ENCODE results near the gene CGB1. TPM values are rescaled to one million over a fixed set of nuclear protein-coding genes. Genes with fewer than 3 reads are reported as not detected.

Gene CGB1
- total RNA-seq, 1 experiment from 2014 or later = not detected

GRCh38 chr19:48992581-48993174, 44.0 kb downstream of the CGB1 start:
- Mint-ChIP-seq H3K4me3 (ENCODE audit: unreplicated experiment) (peak overlapping the region; percentile 95), H3K36me3 (ENCODE audit: insufficient read depth, unreplicated experiment) (peaks cover 40% of the 10 kb centered on the region), H3K27me3 (ENCODE audit: insufficient read depth, unreplicated experiment) (no peaks in the 10 kb centered on the region), H3K27ac (ENCODE audit: low read depth, unreplicated experiment) (peak overlapping the region; percentile 95), H3K4me1 (ENCODE audit: insufficient read depth, unreplicated experiment) (peaks cover 34% of the 10 kb centered on the region), H3K9me3 (ENCODE audit: unreplicated experiment) (no peaks in the 10 kb centered on the region)
- ChIA-PET POLR2A (interaction anchor here (0.6 to 3.9 kb wide), 47 partner anchors 9 to 1392 kb away, joined by 3 to 98 read pairs (median 4); partner anchors contain the start of genes ALDH16A1, CGB7, DHDH and DKKL1), CTCF (interaction anchor here (0.6 to 3.0 kb wide), 11 partner anchors 10 to 275 kb away, joined by 3 to 39 read pairs (median 4); partner anchors contain the start of gene LIN7B)
- intact Hi-C loops (cut with micrococcal nuclease) = loop anchor here (1.0 to 10.0 kb wide), 2 partner anchors 13 to 232 kb away; no protein-coding TSS in a partner anchor
- no peak for DNase-seq (ENCODE audit: unreplicated experiment)
- BruUV-seq (replicated peaks) = TSS peak; percentile 59
- TF ChIP-seq CTCF (IDR thresholded peaks at IDR 0.05; ENCODE audit: unreplicated experiment) = no peak

GRCh38 chr19:48991873-48992580, 44.7 kb downstream of the CGB1 start:
- intact Hi-C loops (cut with micrococcal nuclease) = loop anchor here (1.0 to 10.0 kb wide), 2 partner anchors 13 to 233 kb away; no protein-coding TSS in a partner anchor
- ChIA-PET CTCF (interaction anchor here (0.6 to 3.0 kb wide), 5 partner anchors 9 to 197 kb away, joined by 3 to 39 read pairs (median 18); no protein-coding TSS in a partner anchor), POLR2A (interaction anchor here (0.7 to 3.9 kb wide), 19 partner anchors 9 to 1392 kb away, joined by 3 to 98 read pairs (median 5); partner anchors contain the start of genes ALDH16A1, CGB7, DKKL1 and FTL)
- DNase-seq (ENCODE audit: unreplicated experiment) = peak; percentile 86
- no peak for TF ChIP-seq CTCF (IDR thresholded peaks at IDR 0.05; ENCODE audit: unreplicated experiment)
- H3K9me3 Mint-ChIP-seq (ENCODE audit: unreplicated experiment) = no peaks in the 10 kb centered on the region
- peaks cover 45% of the 10 kb centered on the region for H3K36me3 Mint-ChIP-seq (ENCODE audit: insufficient read depth, unreplicated experiment)
- BruUV-seq (replicated peaks) = no TSS peak
- H3K27ac Mint-ChIP-seq (ENCODE audit: low read depth, unreplicated experiment) = peak overlapping the region; percentile 95
- H3K4me3 Mint-ChIP-seq (ENCODE audit: unreplicated experiment) = peak overlapping the region; percentile 95
- H3K4me1 Mint-ChIP-seq (ENCODE audit: insufficient read depth, unreplicated experiment) = peaks cover 34% of the 10 kb centered on the region
- H3K27me3 Mint-ChIP-seq (ENCODE audit: insufficient read depth, unreplicated experiment) = no peaks in the 10 kb centered on the region

- Mint-ChIP-seq H3K4me1 (ENCODE audit: insufficient read depth, unreplicated experiment) (peaks cover 34% of the 10 kb centered on the region), H3K36me3 (ENCODE audit: insufficient read depth, unreplicated experiment) (peaks cover 52% of the 10 kb centered on the region), H3K9me3 (ENCODE audit: unreplicated experiment) (no peaks in the 10 kb centered on the region), H3K27me3 (ENCODE audit: insufficient read depth, unreplicated experiment) (no peaks in the 10 kb centered on the region), H3K27ac (ENCODE audit: low read depth, unreplicated experiment) (peak overlapping the region; percentile 95), H3K4me3 (ENCODE audit: unreplicated experiment) (peak overlapping the region; percentile 95)
- intact Hi-C loops (cut with micrococcal nuclease) = loop anchor here (10.0 kb wide), 1 partner anchor 234 kb away; no protein-coding TSS in a partner anchor
- TF ChIP-seq CTCF (IDR thresholded peaks at IDR 0.05; ENCODE audit: unreplicated experiment) = no peak
- no peak for DNase-seq (ENCODE audit: unreplicated experiment)
- ChIA-PET CTCF (interaction anchor here (0.6 to 3.0 kb wide), 5 partner anchors 14 to 203 kb away, joined by 4 to 39 read pairs (median 5); no protein-coding TSS in a partner anchor), POLR2A (interaction anchor here (1.2 to 3.9 kb wide), 4 partner anchors 13 to 30 kb away, joined by 4 to 98 read pairs (median 42); partner anchors contain the start of gene FTL)
- BruUV-seq (replicated peaks) = no TSS peak
Measured at GRCh38 chr19:48991011-48991609, 45.6 kb downstream of the CGB1 start.

Measured in MCF 10A (cell line).